Hematopoietic multipotent progenitor cell treated with erythropoietin and hydrocortisone succinate and interleukin-3 and kit ligand, for 17 days (in vitro differentiated cells): ENCODE results near the gene KCNQ1.

Experiments used
- DNase-seq: peaks from one replicate; pipeline ENCODE4 v3.0.0-alpha.2; 2015; ENCODE audit warnings: low spot score

KCNQ1 gene

DNA sequence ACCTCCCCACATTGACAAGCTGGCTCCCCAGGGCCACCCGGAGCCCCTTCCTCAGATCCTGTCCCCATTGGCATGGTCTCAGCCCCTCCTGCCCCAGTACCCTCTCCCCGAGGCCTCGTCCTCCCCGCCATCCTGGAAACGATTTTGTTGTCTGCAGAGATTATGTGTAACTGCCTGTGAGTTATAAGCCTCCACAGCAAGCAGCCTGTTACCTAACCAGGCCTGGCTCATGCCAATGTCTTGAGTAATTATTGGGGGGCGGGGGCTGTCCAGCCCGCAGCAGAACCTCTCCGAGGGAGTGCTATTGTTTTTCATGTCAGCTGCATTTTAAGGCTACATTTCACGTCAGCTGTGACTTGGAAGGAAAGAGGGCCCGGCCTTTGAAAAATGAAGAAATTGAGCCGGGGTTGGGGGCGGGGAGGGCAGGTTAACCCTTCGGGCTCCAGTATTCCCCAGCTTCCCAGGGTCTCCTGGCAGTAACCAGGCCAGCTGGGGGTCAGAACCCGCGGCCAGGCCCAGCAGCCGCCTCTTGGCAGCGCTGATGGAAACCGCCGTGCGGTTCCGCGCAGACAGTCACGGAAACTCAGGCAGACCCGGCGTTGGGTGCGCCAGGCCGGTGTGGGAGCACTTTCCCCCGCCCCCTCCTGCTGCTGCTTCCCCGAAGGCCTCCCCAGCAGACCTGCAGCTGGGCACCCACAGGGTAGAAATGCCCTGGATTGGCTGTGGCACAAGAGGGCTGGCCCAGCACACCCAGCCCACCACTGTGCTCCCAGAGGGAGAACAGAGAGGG is 381.3 kb downstream of the KCNQ1 start:
- no peak for DNase-seq

DNA sequence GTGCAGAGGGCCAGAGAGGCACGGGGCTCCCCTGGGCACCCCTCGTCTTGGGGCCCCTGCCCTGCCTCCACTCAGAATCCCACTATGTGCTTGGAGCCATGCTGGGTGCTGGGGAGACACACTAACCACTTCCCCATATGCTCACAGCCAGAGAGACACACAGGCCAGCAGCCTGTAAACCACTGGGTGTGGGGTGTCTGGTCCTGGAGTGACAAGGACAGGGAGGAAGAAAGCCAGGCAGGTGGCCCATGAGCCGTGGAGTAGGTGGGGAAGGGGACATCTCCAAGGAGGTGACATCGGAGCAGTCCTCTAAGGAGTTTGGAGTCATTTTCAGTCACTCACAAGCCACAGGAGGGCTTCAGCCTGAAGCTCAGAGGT is 381.9 kb downstream of the KCNQ1 start:
- DNase-seq: no peak

DNA sequence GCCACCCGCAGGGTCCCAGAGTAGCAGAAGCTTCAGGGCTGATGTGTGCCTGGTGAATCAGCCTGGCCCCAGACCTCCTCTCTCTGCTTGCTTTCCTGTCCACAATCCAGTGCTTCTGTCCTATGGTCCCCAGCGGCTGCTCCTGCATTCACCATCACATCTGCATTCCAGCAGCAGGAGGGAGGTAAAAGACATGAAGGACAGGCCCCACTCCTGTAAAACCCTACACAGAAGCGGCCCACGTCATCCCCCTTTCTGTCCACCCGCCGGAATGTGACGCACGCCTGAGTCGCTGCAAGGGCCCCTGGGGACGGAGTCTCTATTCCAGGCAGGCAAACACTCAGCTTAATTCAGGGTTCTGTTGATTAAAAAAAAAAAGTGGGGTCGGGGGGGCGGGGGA is 382.4 kb downstream of the KCNQ1 start:
- no peak for DNase-seq

DNA sequence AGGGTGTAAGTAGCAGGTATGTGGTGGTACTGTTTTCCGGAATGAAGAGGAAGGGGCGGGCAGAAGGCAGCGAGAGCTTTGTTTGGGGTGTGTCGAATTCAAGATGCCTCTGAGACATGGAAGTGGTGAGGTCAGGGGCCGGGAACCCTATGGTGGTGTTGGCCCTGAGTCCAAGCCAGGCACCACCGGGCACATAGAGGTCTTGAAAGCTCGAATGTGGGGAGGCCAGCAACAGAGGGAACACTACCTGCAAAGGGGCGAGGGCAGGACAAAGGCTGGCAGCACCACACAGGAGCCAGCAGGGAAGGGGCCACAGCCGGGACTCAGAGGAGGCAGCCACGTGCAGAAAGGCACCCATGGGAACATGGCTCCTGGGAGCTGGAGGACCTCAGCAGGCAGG is 383.0 kb downstream of the KCNQ1 start:
- no peak for DNase-seq

DNA sequence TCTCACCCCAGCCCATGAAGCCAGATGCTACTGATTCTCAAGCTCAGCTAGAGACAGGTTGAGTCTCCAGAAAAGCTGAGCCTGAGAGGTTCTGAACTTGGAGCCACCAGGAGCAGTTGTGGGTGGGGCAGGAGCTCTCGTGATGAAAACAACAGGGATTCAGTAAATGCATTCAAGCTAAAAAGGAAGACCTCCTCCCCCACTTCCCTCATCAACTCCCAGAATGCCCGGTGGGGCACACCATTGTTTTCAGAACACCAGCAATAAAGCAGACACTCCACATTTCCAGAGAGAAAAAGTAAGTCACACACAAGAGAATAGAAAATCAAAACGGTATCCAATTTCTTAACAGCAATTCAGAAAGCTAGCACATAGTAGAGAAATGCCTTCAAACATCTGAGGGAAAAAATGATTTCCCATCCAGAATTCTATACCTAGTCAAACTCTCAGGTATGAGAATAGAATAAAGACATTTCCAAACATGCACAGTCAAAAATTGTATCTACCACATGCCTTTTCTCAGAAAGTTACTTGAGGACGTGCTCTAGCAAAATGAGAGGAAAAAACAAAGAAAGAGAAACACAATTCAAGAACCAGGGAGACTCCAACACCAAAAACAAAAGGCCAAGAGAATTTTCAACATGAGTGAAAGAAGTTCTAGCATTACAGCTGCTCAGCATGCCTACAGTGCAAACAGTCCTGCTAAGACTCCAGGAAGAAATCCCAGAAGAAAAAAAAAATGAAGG is 383.9 kb downstream of the KCNQ1 start:
- DNase-seq: no peak

DNA sequence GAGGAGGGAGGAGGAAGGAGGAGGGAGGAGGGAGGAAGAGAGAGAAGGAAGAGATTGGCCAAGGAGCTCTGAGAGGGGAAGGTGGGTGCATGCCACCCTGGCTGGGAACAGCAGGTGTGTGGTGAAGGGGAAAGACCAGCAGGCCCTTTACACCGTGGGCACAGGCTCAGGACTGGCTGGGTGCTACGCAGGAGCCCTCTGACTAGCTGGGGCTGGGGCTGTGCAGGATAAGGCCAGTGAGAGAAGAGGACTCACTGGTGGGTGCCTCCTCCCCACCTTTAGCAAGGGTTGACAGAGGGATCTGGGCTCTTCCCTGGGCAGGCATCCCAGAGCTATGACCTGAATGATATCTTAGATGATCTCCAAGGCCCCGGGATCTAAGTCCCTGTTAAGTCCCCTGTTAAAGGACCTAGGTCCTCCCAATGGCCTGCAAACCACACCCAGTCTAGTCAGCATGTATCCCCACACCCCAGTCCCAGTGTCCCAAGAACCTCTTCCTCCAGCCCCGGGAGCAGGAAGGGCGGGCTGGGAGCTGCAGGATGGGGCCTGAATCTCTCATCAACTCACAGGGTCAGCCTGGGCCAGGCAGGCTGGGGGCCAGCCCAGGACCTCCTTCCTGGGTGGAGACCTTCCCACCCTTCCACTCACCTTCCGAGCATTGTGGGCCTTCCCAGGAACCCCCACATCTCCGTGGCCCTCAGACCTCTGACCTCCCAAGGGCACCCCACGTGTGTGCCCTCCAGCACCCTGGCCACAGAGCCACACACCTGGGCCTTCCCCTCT is 385.4 kb downstream of the KCNQ1 start:
- DNase-seq: no peak

DNA sequence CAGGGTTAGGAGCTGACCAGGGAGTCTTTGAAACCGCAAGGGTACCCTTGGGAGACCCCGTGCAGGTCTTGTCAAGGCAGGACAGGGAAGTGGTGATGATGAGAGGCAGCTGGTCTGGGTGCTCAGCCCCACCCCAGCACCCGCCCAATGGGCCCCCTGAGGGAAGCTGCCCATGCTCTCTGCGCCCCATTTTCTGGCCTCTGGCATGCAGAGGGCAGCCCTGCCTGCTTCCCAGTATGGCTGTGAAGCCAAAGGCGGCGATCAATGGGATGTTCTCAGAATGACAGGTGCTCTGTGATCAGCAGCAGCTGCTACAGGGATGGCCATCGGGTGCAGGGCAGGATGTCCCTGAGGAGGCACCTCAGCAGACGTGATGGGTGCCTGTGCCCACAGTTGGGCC is 386.1 kb downstream of the KCNQ1 start:
- DNase-seq: no peak

DNA sequence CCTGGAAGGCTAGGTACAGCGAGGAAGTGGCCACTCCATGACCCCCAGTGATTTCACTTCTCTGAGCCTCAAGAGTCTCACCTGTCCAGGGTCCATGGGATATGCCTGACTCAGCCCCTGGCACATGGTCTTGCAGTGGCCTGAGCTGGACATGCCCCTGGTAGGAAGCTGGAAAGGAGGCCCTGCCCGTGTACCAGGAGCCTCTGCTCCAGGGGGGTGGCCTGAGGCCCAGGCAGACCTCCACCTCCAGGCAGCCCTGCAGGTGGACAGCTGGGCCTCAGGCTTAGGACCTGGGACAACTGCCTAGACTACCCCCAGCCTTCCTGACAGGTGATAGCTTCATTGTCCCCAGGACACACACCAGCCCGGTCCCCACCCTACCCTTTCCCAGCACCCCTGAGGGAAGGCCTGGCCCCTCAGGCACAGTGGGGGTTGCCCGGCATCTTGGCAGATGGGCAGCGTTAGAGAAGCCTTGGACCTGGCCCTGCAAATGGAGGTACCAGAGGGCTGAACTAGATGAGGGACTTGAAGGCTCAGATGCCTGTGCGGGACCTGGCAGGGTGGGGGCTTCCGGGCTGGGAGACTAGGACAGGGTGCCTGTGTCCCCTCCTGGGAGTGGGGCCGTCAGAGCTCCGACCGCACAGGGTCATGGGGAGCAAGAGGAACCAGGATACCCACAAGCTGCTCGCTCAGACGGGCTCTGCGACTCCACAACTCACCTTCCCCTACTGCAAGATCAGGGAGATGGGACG is 387.1 kb downstream of the KCNQ1 start:
- DNase-seq: no peak

DNA sequence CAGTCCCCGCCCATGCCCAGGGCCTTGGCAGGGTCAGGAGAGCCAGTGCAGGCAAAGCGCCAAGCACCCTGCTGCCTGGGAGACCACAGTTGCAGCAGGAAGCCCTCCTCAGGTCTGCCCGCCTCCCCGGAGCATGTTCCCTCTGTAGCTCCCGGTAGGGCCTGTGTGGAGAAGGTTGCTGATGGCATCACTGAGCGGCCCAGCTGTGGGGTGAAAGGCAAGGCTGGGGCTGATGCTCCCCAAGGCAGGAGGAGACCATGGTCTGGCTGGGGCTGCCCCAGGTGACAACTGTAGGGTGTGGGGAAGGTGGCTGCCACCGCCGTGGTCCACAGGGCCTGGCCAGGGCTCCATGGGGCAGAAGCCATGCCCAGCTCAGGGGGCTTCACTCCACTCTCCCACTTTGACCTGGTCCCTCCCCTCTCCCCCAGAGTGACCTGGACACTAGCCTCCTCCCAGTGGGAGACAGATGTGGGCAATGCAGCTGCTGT is 387.8 kb downstream of the KCNQ1 start:
- DNase-seq: no peak

DNA sequence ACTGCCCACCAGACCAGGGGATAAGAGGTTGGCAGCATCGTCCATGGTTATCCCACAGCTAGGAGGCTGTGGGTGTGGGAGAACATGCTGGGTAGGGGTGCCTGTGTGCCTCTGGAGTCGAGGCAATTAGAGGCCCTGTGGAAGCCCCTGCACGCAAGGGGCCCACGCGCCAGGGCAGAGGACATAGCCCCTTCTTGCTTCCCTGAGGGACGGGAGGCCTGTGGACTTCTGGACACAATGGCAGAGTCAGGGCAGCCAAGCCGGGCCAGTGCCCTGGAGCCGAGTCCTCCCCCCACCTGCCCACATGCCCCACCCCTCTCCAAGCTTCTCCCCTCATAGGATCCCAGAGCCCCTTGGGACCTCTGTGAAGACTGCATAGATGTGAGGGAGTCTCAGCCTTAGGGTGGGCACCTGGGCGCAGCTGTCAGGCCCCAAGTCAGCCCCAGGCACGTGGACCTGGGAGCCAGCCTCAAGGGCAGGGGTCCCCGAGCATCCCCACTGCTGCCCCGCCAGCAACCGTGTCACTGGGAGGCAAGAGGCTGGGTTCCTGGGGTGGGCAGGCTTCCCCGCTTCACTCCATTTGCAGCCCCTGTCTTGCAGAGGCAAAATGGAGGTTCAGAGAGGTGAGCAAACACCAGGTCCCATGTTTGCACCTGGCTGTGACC is 388.4 kb downstream of the KCNQ1 start:
- no peak for DNase-seq

DNA sequence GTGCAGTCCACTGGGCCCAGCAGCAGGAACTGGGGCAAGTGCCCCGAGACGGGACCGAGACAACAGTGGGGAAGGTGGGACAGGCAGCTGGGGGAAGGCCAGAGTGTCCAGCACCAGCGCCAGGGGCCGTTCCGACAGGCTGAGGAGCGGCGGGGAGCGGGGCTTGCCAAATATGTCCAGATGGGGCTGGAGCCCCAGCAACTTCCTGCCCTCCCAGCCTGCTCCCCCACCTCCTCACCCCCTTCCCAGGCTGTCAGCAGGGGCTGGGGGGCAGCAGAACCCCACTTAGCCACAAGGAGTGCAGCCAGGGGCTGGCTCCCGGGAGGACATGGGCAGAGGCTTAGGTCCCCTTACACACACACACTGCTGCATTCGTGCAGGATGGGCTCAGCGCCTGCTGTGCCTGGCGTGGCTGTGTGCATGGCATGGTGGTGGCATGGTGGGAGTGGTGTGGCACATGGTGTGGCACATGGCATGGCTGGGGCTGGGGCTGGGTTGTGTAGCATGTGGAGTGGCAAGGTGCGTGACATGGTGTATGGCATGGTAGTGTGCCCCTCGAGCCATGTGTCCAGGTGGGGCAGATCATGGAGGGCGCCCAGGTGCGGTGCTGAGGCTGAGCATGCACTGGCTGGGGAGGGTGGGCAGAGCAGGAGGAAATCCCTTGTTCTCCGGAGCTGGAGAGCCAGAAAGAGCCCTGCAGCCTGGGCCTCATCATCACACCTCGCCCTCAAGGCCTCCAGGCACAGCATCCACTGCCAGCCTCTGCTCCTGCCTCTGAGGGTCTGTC is 389.1 kb downstream of the KCNQ1 start:
- DNase-seq: no peak

DNA sequence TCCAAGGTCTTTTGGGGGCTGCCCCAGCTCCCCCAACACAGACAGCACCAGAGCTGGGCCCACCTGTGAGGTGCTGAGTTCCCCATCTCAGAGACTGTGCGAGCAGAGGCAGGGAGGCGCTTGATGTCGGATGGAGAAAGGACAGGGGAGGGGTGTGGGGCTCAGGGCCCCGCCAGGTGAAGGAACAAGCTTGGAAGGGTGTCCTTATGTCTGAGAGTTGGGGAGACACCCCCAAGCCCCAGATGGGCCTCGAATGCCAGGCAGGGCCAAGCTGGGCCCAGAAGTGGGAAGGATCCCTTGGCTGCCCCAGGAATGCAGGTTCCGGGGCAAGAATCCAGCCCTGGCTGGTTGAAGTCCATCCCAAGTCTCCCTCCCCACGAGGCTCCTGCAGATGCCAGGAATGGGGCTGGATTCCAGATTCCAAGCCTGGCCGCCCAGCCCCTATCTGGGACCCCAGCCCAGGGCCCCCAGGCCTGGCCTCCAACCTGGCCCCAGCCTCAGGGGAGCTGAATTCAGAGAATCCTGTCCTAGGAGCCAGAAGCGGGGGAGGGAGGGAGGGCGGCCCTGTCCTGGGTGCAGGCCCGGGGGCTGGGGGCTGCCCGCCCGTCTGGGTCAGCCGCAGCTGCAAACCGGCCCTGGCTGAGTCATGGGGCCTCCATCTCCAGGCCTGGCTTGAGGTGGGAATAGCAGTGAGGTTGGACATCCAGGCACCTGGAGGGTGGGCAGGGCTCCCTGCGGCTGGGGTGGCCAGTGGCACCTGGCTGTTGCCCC is 389.9 kb downstream of the KCNQ1 start:
- DNase-seq: no peak

DNA sequence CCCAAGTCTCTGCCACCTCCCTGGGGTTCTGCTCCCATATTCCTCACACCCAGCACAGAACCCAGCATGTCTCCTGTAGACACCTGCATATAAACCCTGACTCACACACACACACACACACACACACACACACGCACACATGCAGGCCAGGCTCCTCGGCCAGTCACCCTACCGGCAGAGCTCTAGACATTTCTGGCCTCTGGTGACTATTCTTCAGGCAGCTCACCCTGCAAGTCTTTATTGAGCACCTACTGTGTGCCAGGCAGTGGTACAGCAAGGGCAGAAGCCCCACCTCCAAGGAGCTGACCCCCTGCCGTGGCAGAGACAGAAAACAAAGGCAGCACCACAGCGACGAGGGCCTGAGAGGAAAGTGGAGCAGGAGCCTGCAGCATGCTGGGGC is 390.5 kb downstream of the KCNQ1 start:
- no peak for DNase-seq

DNA sequence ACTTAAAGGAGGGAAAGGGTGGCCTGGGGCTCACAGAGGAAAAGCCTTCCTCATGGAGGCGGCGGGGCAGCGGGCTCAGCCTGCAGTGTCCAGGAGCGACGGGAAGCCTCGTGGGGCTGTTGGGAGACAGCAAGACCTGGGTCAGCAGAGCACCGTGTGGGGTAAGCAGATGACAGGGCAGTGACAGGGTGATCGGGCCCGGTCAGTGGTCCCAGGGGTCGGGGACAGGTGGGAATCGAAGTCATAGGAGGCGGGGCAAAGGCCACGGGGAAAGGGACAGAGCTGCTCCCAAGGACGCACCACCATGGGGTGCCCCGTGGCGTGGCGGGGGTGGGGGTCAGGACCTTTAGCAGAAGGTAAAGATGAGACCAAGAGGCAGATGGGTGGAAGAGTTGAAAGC is 390.9 kb downstream of the KCNQ1 start:
- DNase-seq: no peak

DNA sequence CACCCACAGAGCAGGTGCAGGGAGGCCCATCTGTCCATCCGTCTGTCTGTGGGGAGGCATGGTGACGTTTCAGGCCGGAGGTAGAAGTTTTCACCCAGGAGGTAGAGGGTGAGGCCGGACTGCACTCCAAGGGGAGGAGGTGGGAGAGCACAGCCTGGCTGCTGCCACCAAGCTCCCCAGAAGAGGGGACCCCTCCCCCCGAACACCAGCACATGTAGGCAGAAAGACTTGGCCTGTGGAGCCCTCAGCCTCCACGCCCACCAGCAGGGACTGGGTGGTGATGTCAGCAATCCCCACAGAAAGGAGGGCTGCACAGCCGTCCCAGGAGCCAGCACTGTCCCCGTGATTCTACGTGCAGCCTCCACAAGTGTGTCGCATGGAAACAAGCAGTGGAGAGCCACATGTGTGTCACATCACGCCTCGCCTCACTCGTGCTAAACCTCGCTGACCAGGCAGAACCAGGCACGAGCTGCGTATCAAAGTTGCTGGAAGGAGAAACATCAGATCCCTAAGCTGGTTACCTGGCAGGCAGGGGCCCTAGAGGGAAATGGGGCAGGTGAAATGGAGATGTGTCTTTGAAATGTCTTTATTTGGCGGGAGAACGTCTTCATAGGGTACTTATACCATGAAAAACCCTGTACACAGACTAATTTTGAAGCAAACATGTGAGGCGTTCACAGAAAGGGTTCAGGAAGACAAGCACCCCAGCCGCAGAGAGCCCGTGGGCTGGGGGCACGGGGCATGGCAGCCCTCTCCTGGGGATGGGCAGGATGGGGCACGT is 391.7 kb downstream of the KCNQ1 start:
- DNase-seq: no peak

DNA sequence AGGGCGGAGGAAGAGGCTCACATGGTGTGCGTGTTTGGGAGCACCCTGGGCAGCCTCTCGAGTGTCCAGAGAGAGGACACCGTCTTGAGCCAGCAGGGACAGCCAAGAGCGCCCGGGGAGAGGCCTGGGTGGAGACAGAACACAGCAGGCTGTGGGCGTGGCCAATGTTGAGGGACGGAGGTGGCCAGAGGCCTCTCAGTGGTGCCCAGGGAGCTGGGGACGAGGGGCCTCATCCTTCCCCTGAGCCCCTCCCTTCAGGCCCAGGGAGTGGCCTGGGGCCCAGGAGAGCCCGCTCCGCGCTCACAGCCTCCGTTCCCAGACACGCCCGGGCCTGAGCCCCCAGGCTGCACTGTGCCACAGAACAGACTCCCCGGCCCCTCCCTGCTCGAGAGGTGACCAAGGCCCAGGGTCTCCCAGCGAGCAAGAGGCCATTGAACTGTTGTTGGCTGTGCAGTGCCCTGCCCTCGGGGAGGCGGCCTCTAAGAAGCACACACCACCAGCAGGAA is 392.3 kb downstream of the KCNQ1 start:
- no peak for DNase-seq

DNA sequence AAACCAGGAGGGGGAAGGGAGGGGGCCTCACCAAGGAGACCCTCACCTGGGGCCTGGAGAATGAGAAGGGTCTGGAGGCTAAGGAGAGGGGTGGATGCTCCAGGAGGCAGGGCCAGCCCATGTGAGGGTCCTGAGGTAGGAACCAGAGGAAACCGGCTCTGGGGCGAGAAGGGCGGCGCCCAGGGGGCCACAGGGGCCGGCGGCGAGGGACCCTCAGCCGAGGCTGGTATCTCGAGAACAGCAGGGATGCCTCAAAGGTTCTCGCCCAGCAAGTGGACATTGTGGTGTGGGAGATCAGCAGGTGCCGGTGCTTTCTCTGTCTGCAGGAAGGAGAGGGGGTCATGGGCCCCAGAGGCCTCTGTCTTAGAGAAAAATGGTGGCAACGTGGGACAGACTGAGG is 392.8 kb downstream of the KCNQ1 start:
- no peak for DNase-seq

DNA sequence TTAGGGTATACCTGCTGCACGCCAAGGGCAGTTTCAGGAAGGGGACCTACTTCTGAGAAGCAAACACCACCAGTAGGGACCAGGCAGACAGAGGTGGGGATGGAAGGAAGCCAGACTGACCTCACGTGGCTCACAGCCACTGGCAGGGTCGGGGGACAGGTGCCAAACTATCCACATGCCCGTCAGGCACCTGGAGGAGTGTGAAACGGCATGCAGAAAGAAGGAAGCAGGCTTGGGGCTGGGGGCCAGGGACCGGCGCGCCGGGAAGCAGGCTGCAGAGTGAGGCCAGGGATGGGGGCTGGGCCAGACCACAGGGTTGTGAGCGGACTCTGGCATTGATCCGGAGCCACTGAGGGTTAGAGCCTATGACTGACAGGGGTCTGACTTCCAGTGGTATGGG is 393.3 kb downstream of the KCNQ1 start:
- DNase-seq: no peak
